Germinal center (tissue), 1 donor: ENCODE data around the gene GPRASP1.

ENCODE experiments used
- DNase-seq: peaks from one replicate; pipeline ENCODE4 v3.0.0; 2012; ENCODE audit warnings: mixed read lengths, low spot score

The GPRASP1 gene

DNA sequence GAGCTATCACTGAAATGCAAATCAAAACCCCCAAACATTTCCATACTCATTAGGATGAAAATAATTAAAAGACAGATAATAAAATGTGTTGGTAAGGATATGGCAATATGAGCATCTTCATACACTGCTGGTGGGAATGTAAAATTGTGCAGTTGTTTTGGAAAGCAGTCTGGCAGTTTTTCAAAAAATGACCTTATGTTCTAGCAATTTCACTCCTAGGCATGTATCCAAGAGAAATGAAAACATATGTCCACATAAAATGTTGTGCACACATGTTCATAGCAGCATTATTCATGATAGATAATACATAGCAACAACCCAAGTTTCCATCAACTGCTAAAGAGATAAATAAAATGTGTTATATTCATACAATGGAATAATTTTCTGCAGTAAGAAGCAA is 46.2 kb downstream of the GPRASP1 start:
- no peak for DNase-seq
